ENCODE measurements around the gene SGK1.
A peak's percentile ranks its signal among the peaks of the same experiment; 100 is the strongest.

Gene SGK1

DNA sequence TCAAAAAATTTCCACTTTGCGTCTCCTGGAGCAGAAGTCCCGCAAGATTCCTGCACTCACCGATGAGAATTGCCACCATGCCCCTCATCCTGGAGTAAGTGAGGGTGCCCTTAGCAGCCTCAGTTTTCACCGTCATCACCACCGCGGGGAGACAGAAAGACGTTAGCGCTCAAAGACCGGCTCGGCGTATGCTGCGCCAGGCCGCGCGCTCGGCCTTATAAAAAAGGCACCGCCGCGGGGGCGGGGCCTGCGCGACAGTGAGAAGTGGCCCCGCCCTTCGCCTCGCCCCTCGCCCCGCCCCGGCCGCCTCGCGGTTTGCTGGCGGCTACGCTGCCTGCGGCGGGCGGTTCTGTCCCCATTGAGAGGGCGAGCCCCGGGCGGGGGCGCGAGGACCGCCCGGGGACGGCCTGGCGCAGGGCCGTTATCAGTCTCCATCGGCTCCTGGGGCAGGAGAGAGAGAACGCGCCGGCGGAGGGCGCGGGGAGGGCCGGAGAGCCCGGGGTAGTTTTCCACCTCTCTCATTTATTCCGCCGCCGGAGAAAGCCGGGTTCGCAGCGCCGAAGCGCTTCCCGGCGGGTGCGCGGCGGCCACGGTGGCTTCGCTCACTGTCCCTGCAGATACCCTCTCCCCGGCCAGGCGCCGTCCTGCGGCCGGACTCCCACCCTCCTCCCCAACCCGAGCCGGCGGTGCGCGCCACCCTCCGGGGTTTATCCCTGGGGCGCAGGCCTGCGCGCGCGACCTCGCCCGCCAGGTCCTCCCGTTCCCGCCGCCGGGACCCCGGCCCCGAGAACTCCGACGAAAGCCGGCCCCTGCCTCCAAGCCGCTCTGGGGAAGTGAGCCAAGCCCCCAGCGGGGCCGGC, 143.0 kb downstream of the SGK1 start (continued):
- TF ChIP-seq, protein P1, sequence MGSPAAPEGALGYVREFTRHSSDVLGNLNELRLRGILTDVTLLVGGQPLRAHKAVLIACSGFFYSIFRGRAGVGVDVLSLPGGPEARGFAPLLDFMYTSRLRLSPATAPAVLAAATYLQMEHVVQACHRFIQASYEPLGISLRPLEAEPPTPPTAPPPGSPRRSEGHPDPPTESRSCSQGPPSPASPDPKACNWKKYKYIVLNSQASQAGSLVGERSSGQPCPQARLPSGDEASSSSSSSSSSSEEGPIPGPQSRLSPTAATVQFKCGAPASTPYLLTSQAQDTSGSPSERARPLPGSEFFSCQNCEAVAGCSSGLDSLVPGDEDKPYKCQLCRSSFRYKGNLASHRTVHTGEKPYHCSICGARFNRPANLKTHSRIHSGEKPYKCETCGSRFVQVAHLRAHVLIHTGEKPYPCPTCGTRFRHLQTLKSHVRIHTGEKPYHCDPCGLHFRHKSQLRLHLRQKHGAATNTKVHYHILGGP (tag by site-specific recombination; IDR thresholded peaks at IDR 0.05), result no peak
- no peak for TF ChIP-seq ZNF529 (tag by site-specific recombination; IDR thresholded peaks at IDR 0.05; ENCODE audit: insufficient replicate concordance)
- TF ChIP-seq WT1 (tag by site-specific recombination; IDR thresholded peaks at IDR 0.05), result no peak
- peak; percentile 59; the same call in 1 of the 2 replicates for TF ChIP-seq ZSCAN30 (tag by site-specific recombination; IDR thresholded peaks at IDR 0.05)
- 0 out of 2 replicates have a peak, but pooled peaks have one; percentile 13 for TF ChIP-seq ZNF24 (tag by site-specific recombination; IDR thresholded peaks at IDR 0.05)

DNA sequence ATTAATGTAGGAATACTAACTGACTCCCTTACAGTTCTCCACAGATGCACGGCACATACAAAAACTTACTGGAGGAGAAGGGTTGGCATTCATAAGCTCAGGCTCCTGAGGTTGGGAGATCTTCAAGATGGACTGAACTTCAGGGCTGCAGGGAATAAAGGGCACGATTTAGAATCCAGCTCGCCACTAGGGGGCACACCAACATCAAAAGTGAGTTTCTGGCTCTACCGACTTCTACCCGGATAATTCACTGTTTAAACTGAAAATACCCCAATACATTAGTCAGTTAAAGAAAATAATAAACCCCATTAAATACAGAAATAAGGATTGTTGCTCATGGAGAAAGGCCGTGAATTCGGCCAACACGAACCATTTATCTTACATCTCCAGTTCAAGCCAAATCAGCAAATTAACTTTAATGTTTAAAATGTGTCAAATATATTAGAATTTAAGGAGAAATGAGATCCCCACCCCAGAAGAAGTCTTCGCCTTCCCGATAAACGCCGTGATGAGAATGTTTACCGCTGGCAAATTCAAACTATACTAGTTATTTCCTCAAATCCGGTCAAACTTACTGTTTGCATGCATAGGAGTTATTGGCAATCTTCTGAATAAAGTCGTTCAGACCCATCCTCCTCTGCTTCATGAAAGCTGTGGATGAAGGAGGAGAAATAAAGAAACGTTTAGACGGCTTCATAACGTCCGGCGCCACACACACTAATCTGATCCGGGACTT, 143.8 kb downstream of the SGK1 start:
- Histone ChIP-seq H3K4me3 (ENCODE audit: low read depth, low read length) (peak overlapping the region; percentile 73), H3K27ac (ENCODE audit: extremely low read depth, low read depth, low read length) (peak overlapping the region; percentile 57), H3K9me3 (ENCODE audit: control insufficient read depth, insufficient read depth, low read depth, low read length) (no peaks in the 10 kb centered on the region), H3K4me1 (ENCODE audit: control insufficient read depth, insufficient read depth, low read length) (no peaks in the 10 kb centered on the region), H3K36me3 (ENCODE audit: control insufficient read depth in 2 of 2, insufficient read depth in 1 of 2, low read length in 2 of 2) (peaks cover 0 to 44% of the 10 kb centered on the region in 2 experiments; a peak in 1 of 3 replicates)
- ChIA-PET POLR2A (interaction anchor here (0.6 to 1.5 kb wide), 9 partner anchors 50 to 767 kb away, joined by 3 to 7 read pairs (median 3); no protein-coding TSS in a partner anchor), CTCF (interaction anchor here (0.5 to 1.6 kb wide), 41 partner anchors 10 to 1266 kb away, joined by 3 to 26 read pairs (median 3); no protein-coding TSS in a partner anchor)
- TF ChIP-seq ZSCAN30 (tag by site-specific recombination; IDR thresholded peaks at IDR 0.05) (peak; percentile 64), ZNF654 (tag by site-specific recombination; IDR thresholded peaks at IDR 0.05; ENCODE audit: low read depth) (peak; percentile 93), ZBTB20 (tag by site-specific recombination; IDR thresholded peaks at IDR 0.05) (no peak), ZBTB1 (tag by site-specific recombination; IDR thresholded peaks at IDR 0.05) (no peak), ZNF660 (tag by site-specific recombination; IDR thresholded peaks at IDR 0.05) (peak; percentile 76), ZNF404 (tag by site-specific recombination; IDR thresholded peaks at IDR 0.05) (0 out of 2 replicates have a peak, but pooled peaks have one; percentile 7), MZF1 (tag by site-specific recombination; IDR thresholded peaks at IDR 0.05; ENCODE audit: borderline replicate concordance) (peak; percentile 16; the same call in 1 of the 2 replicates)
- TF ChIP-seq, protein P2, sequence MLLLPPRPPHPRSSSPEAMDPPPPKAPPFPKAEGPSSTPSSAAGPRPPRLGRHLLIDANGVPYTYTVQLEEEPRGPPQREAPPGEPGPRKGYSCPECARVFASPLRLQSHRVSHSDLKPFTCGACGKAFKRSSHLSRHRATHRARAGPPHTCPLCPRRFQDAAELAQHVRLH (tag by site-specific recombination; IDR thresholded peaks at IDR 0.05), result 0 out of 2 replicates have a peak, but pooled peaks have one; percentile 50
- TF ChIP-seq, protein P3, sequence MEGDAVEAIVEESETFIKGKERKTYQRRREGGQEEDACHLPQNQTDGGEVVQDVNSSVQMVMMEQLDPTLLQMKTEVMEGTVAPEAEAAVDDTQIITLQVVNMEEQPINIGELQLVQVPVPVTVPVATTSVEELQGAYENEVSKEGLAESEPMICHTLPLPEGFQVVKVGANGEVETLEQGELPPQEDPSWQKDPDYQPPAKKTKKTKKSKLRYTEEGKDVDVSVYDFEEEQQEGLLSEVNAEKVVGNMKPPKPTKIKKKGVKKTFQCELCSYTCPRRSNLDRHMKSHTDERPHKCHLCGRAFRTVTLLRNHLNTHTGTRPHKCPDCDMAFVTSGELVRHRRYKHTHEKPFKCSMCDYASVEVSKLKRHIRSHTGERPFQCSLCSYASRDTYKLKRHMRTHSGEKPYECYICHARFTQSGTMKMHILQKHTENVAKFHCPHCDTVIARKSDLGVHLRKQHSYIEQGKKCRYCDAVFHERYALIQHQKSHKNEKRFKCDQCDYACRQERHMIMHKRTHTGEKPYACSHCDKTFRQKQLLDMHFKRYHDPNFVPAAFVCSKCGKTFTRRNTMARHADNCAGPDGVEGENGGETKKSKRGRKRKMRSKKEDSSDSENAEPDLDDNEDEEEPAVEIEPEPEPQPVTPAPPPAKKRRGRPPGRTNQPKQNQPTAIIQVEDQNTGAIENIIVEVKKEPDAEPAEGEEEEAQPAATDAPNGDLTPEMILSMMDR (tag by site-specific recombination; IDR thresholded peaks at IDR 0.05), result peak; percentile 73

DNA sequence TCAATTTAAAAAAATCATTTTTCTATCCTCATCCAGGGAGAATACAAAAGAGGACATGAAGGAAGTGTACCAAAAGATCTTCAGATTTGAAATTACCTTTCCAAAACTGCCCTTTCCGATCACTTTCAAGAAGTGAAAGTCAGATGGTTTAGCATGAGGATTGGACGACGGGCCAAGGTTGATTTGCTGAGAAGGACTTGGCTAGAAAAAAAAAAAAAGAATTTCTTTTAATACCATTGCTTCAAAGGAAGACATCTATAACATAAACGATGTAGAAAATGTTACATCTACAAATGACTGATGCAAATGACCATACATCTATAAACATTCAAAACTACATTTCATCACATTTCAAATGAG, 144.6 kb downstream of the SGK1 start:
- H3K4me3 ChIP-seq (ENCODE audit: low read depth, low read length), result no peak overlapping the region
- no peak for TF ChIP-seq ZNF157 (tag by site-specific recombination; IDR thresholded peaks at IDR 0.05)
- TF ChIP-seq ZNF768 (tag by site-specific recombination; IDR thresholded peaks at IDR 0.05), result no peak
- TF ChIP-seq ZNF133 (tag by site-specific recombination; IDR thresholded peaks at IDR 0.05), result no peak
- no peak for TF ChIP-seq ZNF433 (tag by site-specific recombination; IDR thresholded peaks at IDR 0.05; ENCODE audit: low read depth)
- no peak for TF ChIP-seq ZNF843 (tag by site-specific recombination; IDR thresholded peaks at IDR 0.05)
- TF ChIP-seq, protein P4, sequence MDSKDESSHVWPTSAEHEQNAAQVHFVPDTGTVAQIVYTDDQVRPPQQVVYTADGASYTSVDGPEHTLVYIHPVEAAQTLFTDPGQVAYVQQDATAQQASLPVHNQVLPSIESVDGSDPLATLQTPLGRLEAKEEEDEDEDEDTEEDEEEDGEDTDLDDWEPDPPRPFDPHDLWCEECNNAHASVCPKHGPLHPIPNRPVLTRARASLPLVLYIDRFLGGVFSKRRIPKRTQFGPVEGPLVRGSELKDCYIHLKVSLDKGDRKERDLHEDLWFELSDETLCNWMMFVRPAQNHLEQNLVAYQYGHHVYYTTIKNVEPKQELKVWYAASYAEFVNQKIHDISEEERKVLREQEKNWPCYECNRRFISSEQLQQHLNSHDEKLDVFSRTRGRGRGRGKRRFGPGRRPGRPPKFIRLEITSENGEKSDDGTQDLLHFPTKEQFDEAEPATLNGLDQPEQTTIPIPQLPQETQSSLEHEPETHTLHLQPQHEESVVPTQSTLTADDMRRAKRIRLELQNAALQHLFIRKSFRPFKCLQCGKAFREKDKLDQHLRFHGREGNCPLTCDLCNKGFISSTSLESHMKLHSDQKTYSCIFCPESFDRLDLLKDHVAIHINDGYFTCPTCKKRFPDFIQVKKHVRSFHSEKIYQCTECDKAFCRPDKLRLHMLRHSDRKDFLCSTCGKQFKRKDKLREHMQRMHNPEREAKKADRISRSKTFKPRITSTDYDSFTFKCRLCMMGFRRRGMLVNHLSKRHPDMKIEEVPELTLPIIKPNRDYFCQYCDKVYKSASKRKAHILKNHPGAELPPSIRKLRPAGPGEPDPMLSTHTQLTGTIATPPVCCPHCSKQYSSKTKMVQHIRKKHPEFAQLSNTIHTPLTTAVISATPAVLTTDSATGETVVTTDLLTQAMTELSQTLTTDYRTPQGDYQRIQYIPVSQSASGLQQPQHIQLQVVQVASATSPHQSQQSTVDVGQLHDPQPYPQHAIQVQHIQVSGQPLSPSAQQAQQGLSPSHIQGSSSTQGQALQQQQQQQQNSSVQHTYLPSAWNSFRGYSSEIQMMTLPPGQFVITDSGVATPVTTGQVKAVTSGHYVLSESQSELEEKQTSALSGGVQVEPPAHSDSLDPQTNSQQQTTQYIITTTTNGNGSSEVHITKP (tag by site-specific recombination; IDR thresholded peaks at IDR 0.05), result no peak
- no peak for TF ChIP-seq TRIM28 (IDR thresholded peaks at IDR 0.05; ENCODE audit: borderline replicate concordance, low read length)
- TF ChIP-seq ZNF175 (tag by site-specific recombination; IDR thresholded peaks at IDR 0.05), result no peak
- TF ChIP-seq, protein P5, sequence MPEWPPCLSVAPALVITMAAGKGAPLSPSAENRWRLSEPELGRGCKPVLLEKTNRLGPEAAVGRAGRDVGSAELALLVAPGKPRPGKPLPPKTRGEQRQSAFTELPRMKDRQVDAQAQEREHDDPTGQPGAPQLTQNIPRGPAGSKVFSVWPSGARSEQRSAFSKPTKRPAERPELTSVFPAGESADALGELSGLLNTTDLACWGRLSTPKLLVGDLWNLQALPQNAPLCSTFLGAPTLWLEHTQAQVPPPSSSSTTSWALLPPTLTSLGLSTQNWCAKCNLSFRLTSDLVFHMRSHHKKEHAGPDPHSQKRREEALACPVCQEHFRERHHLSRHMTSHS (tag by site-specific recombination; IDR thresholded peaks at IDR 0.05), result no peak
- no peak for TF ChIP-seq ZNF266 (tag by site-specific recombination; IDR thresholded peaks at IDR 0.05; ENCODE audit: low read depth)

More for the DNA sequence above, 144.6 kb downstream of the SGK1 start:
- H3K27ac ChIP-seq (ENCODE audit: extremely low read depth, low read depth, low read length), result no peak overlapping the region
- POLR2A ChIA-PET, result interaction anchor here (0.6 to 1.5 kb wide), 7 partner anchors 50 to 649 kb away, joined by 3 to 7 read pairs (median 4); no protein-coding TSS in a partner anchor
- CTCF ChIA-PET, result interaction anchor here (0.5 to 1.6 kb wide), 37 partner anchors 9 to 1267 kb away, joined by 3 to 26 read pairs (median 3); no protein-coding TSS in a partner anchor
- no peaks in the 10 kb centered on the region for H3K9me3 ChIP-seq (ENCODE audit: control insufficient read depth, insufficient read depth, low read depth, low read length)
- no peaks in the 10 kb centered on the region for H3K4me1 ChIP-seq (ENCODE audit: control insufficient read depth, insufficient read depth, low read length)
- peaks cover 0 to 50% of the 10 kb centered on the region in 2 experiments; a peak in 1 of 3 replicates for H3K36me3 ChIP-seq (ENCODE audit: control insufficient read depth in 2 of 2, insufficient read depth in 1 of 2, low read length in 2 of 2)

Data from HEK293 (cell line).